Neural cell (in vitro differentiated cells): ENCODE measurements around the gene RFX8. TPM values are rescaled to one million over a fixed set of nuclear protein-coding genes. Genes with fewer than 3 reads are reported as not detected.
"Not testable (repeated sequence)": the region's sequence is repeated elsewhere in the genome, so short reads cannot be mapped to it uniquely, and the experiment has no call there.

ENCODE experiments used
- H2AFZ ChIP-seq: fragments of 200-600, 300-800 bp; sonication (generic), shearing (Covaris generic); 2 replicates; pipeline ENCODE4 v1.6.0; 2014; ENCODE audit warnings: low read depth, mild to moderate bottlenecking, antibody characterized with exemption, low read length, moderate library complexity
- H3F3A ChIP-seq: fragments of 200-600 bp; shearing (Covaris generic); 2 replicates; pipeline ENCODE4 v1.6.1; 2016; ENCODE audit warnings: mild to moderate bottlenecking, moderate library complexity, mixed read lengths, antibody characterized with exemption, low read length; ENCODE audit not compliant: insufficient read depth, poor library complexity, severe bottlenecking
- H3K27ac ChIP-seq: fragments of 200-600, 300-800 bp; sonication (generic), shearing (Covaris generic); 2 replicates; pipeline ENCODE4 v1.5.1; 2014; ENCODE audit warnings: mild to moderate bottlenecking, low read length, moderate library complexity
- H3K27me3 ChIP-seq: fragments of 300-800, 200-600 bp; sonication (generic), shearing (Covaris generic); 2 replicates; pipeline ENCODE4 v1.6.0; 2014; ENCODE audit warnings: mild to moderate bottlenecking, low read depth, low read length, moderate library complexity; ENCODE audit not compliant: insufficient read depth
- H3K36me3 ChIP-seq: fragments of 300-800, 200-600 bp; sonication (generic), shearing (Covaris generic); 2 replicates; pipeline ENCODE4 v1.5.1; 2014; ENCODE audit warnings: mild to moderate bottlenecking, antibody characterized with exemption, low read length, moderate library complexity; ENCODE audit not compliant: insufficient read depth
- H3K4me2 ChIP-seq: fragments of 300-800, 200-600 bp; sonication (generic), shearing (Covaris generic); 2 replicates; pipeline ENCODE4 v1.6.0; 2014; ENCODE audit warnings: mild to moderate bottlenecking, low read length
- H3K4me3 ChIP-seq: fragments of 300-800, 200-600 bp; sonication (generic), shearing (Covaris generic); 2 replicates; pipeline ENCODE4 v1.5.1; 2014; ENCODE audit warnings: mild to moderate bottlenecking, low read length, moderate library complexity
- H3K79me2 ChIP-seq: fragments of 200-600 bp; shearing (Covaris generic); replicated peaks from 2 replicates; pipeline ENCODE4 v1.6.0; 2014; ENCODE audit warnings: mild to moderate bottlenecking, low read length, moderate library complexity; ENCODE audit not compliant: insufficient read depth
- H3K9ac ChIP-seq: fragments of 300-800, 200-600 bp; sonication (generic), shearing (Covaris generic); 2 replicates; pipeline ENCODE4 v1.6.1; 2016; ENCODE audit warnings: mild to moderate bottlenecking, low read length, mixed read lengths
- H3K9me2 ChIP-seq: fragments of 200-600 bp; shearing (Covaris generic); 2 replicates; pipeline ENCODE4 v1.6.1; 2016; ENCODE audit warnings: mild to moderate bottlenecking, low read length, mixed read lengths; ENCODE audit not compliant: insufficient read depth
- H3K9me3 ChIP-seq: fragments of 200-600, 300-800 bp; sonication (generic), shearing (Covaris generic); 2 replicates; pipeline ENCODE4 v1.6.1; 2016; ENCODE audit warnings: mild to moderate bottlenecking, mixed run types, low read length, moderate library complexity, mixed read lengths
- H4K20me1 ChIP-seq: fragments of 200-600 bp; shearing (Covaris generic); 2 replicates; pipeline ENCODE4 v1.6.1; 2016; ENCODE audit warnings: mild to moderate bottlenecking, mixed run types; ENCODE audit not compliant: insufficient read depth
- CTCF ChIP-seq: fragments of 450-650 bp; IDR thresholded peaks from 2 replicates; pipeline ENCODE4 v1.5.1; 2014; ENCODE audit warnings: antibody characterized with exemption, mild to moderate bottlenecking, moderate library complexity; ENCODE audit not compliant: poor library complexity, severe bottlenecking
- EP300 ChIP-seq: fragments of 450-650 bp; conservative IDR thresholded peaks from 2 replicates; pipeline ENCODE4 v1.6.1; 2014; ENCODE audit warnings: antibody characterized with exemption, mild to moderate bottlenecking, moderate library complexity; ENCODE audit not compliant: poor library complexity, severe bottlenecking
- EZH2 ChIP-seq: fragments of 200-600, 300-800 bp; shearing (Covaris generic), sonication (generic); IDR thresholded peaks from 2 replicates; pipeline ENCODE4 v1.6.1; 2014; ENCODE audit warnings: antibody characterized with exemption, low read length, borderline replicate concordance, mild to moderate bottlenecking; ENCODE audit not compliant: insufficient read depth, poor library complexity, severe bottlenecking
- MXI1 ChIP-seq: fragments of 450-650 bp; conservative IDR thresholded peaks from 2 replicates; pipeline ENCODE4 v1.6.1; 2014; ENCODE audit warnings: antibody characterized with exemption, mild to moderate bottlenecking; ENCODE audit not compliant: poor library complexity, severe bottlenecking
- POLR2AphosphoS5 ChIP-seq: IDR thresholded peaks from 2 replicates; pipeline ENCODE4 v1.6.1; 2012
- RAD21 ChIP-seq: fragments of 450-650 bp; conservative IDR thresholded peaks from 2 replicates; pipeline ENCODE4 v1.6.1; 2014; ENCODE audit warnings: antibody characterized with exemption, mild to moderate bottlenecking, moderate library complexity
- REST ChIP-seq: IDR thresholded peaks from 2 replicates; pipeline ENCODE4 v1.6.1; 2012; ENCODE audit warnings: borderline replicate concordance
- SMC3 ChIP-seq: fragments of 450-650 bp; conservative IDR thresholded peaks from 2 replicates; pipeline ENCODE4 v1.6.1; 2014; ENCODE audit warnings: antibody characterized with exemption, mild to moderate bottlenecking, moderate library complexity; ENCODE audit not compliant: poor library complexity
- TAF1 ChIP-seq: IDR thresholded peaks from 2 replicates; pipeline ENCODE4 v1.6.1; 2012; ENCODE audit warnings: low read depth
- polyA plus RNA-seq: library from polyadenylated mRNA; depleted of rRNA; stranded (reverse); fragments of >200 nt; gene quantifications from 2 replicates; pipeline ENCODE4 v1.2.3, GENCODE V29; 2014

Gene RFX8
- polyA plus RNA-seq, 1 donor from 2014 or later = not detected

- H3K9me2 ChIP-seq = no peaks in the 10 kb centered on the region
- H3K4me3 ChIP-seq = no peak overlapping the region
- no peaks in the 10 kb centered on the region for H4K20me1 ChIP-seq
- H3K27ac ChIP-seq = no peak overlapping the region
- no peaks in the 10 kb centered on the region for H3K9me3 ChIP-seq
- no peak for TF ChIP-seq REST
- no peak for TF ChIP-seq EZH2
- no peak for TF ChIP-seq RAD21
- no peak for TF ChIP-seq CTCF
- TF ChIP-seq SMC3 = no peak
- TF ChIP-seq TAF1 = no peak
- no peak for TF ChIP-seq MXI1
- no peak for TF ChIP-seq POLR2AphosphoS5
- no peak for TF ChIP-seq EP300
- no peak overlapping the region for H2AFZ ChIP-seq
- H3F3A ChIP-seq = no peaks in the 10 kb centered on the region
- no peak overlapping the region for H3K4me2 ChIP-seq
- H3K79me2 ChIP-seq = no peaks in the 10 kb centered on the region
- no peaks in the 10 kb centered on the region for H3K27me3 ChIP-seq
- no peak overlapping the region for H3K9ac ChIP-seq
- H3K36me3 ChIP-seq = no peaks in the 10 kb centered on the region
Measured at GRCh38 chr2:101354420-101355311, 120.2 kb downstream of the RFX8 start.

- not testable (repeated sequence) for H3F3A ChIP-seq, H3K4me2 ChIP-seq, H3K9me2 ChIP-seq, H4K20me1 ChIP-seq, H3K4me3 ChIP-seq, H3K79me2 ChIP-seq, H3K27me3 ChIP-seq, H3K36me3 ChIP-seq, H3K9me3 ChIP-seq, H2AFZ ChIP-seq, H3K9ac ChIP-seq, H3K27ac ChIP-seq
Measured at GRCh38 chr2:101352631-101353030, 122.3 kb downstream of the RFX8 start.
